Measurements from ENCODE around the gene FBRSL1. TPM values are rescaled to one million over a fixed set of nuclear protein-coding genes. Genes with fewer than 3 reads are reported as not detected.
A peak's percentile ranks its signal among the peaks of the same experiment; 100 is the strongest.

FBRSL1 gene
- total and polyA plus RNA-seq, 5 experiments from 2014 or later, result 0.38 to 101 (median 1.0) TPM

- Mint-ChIP-seq H3K9me3 (no peaks in the 10 kb centered on the region), H3K4me1 (peaks cover 8 to 40% (median 29%) of the 10 kb centered on the region in 4 donors), H3K27ac (peak overlapping the region in 2 of 10 donors; percentile 57 to 65), H3K27me3 (no peaks in the 10 kb centered on the region), H3K36me3 (peaks cover 7 to 20% (median 17%) of the 10 kb centered on the region in 3 donors), H3K4me3 (no peak overlapping the region)
- POLR2A ChIA-PET, result no interaction called here
- ATAC-seq, result no peak
- no peak for DNase-seq
Measured at GRCh38 chr12:132521200-132521580, 31.2 kb downstream of the FBRSL1 start.

GRCh38 chr12:132521712-132522292, 31.9 kb downstream of the FBRSL1 start:
- ATAC-seq (no peak), DNase-seq (no peak)
- H3K4me1 Mint-ChIP-seq, result peaks cover 8 to 40% (median 29%) of the 10 kb centered on the region in 4 donors
- H3K27me3 Mint-ChIP-seq, result no peaks in the 10 kb centered on the region
- H3K36me3 Mint-ChIP-seq, result peaks cover 7 to 18% (median 17%) of the 10 kb centered on the region in 3 donors
- no peak overlapping the region for H3K4me3 Mint-ChIP-seq
- POLR2A ChIA-PET, result interaction anchor here (2.4 kb wide), 1 partner anchor 107 kb away, joined by 15 read pairs; no protein-coding TSS in a partner anchor
- peak overlapping the region in 2 of 10 donors; percentile 57 to 71 for H3K27ac Mint-ChIP-seq
- no peaks in the 10 kb centered on the region for H3K9me3 Mint-ChIP-seq

- POLR2A ChIA-PET, result interaction anchor here (1.6 to 2.4 kb wide), 2 partner anchors 85 to 108 kb away, joined by 4 to 15 read pairs; no protein-coding TSS in a partner anchor
- Mint-ChIP-seq H3K4me3 (no peak overlapping the region), H3K9me3 (no peaks in the 10 kb centered on the region), H3K27me3 (no peaks in the 10 kb centered on the region), H3K4me1 (peaks cover 6 to 34% (median 25%) of the 10 kb centered on the region in 4 donors), H3K27ac (peak overlapping the region in 1 of 10 donors; percentile 53), H3K36me3 (peaks cover 7 to 14% (median 12%) of the 10 kb centered on the region in 3 donors)
- ATAC-seq (no peak), DNase-seq (no peak)
Measured at GRCh38 chr12:132522592-132523380, 32.8 kb downstream of the FBRSL1 start.

- ATAC-seq (peak; percentile 83 to 85), DNase-seq (peak; percentile 49 to 81 (median 72))
- Mint-ChIP-seq H3K27me3 (no peaks in the 10 kb centered on the region), H3K27ac (no peak overlapping the region), H3K4me1 (peaks cover 6 to 26% (median 17%) of the 10 kb centered on the region in 4 donors), H3K36me3 (peaks cover 0 to 5% (median 3%) of the 10 kb centered on the region in 3 donors), H3K4me3 (no peak overlapping the region), H3K9me3 (no peaks in the 10 kb centered on the region)
- POLR2A ChIA-PET, result interaction anchor here (0.6 to 2.4 kb wide), 4 partner anchors 9 to 108 kb away, joined by 3 to 15 read pairs (median 4); no protein-coding TSS in a partner anchor
Measured at GRCh38 chr12:132523576-132524331, 33.8 kb downstream of the FBRSL1 start.

- Mint-ChIP-seq H3K9me3 (no peaks in the 10 kb centered on the region), H3K27me3 (no peaks in the 10 kb centered on the region), H3K4me3 (no peak overlapping the region), H3K4me1 (peaks cover 6 to 21% (median 12%) of the 10 kb centered on the region in 4 donors), H3K27ac (no peak overlapping the region), H3K36me3 (no peaks in the 10 kb centered on the region)
- no peak for ATAC-seq
- DNase-seq, result no peak
- POLR2A ChIA-PET, result interaction anchor here (1.0 to 2.4 kb wide), 2 partner anchors 85 to 109 kb away, joined by 3 to 15 read pairs; no protein-coding TSS in a partner anchor
Measured at GRCh38 chr12:132524405-132524804, 34.5 kb downstream of the FBRSL1 start.

GRCh38 chr12:132525011-132525832, 35.3 kb downstream of the FBRSL1 start:
- H3K9me3 Mint-ChIP-seq, result no peaks in the 10 kb centered on the region
- POLR2A ChIA-PET, result no interaction called here
- DNase-seq, result no peak
- no peak overlapping the region for H3K4me3 Mint-ChIP-seq
- H3K27ac Mint-ChIP-seq, result no peak overlapping the region
- no peaks in the 10 kb centered on the region for H3K27me3 Mint-ChIP-seq
- H3K4me1 Mint-ChIP-seq, result peaks cover 11 to 24% (median 13%) of the 10 kb centered on the region in 4 donors
- peaks cover 0 to 2% (median 0%) of the 10 kb centered on the region in 3 donors for H3K36me3 Mint-ChIP-seq
- no peak for ATAC-seq

- H3K4me1 Mint-ChIP-seq, result peaks cover 11 to 19% (median 12%) of the 10 kb centered on the region in 4 donors
Measured at GRCh38 chr12:132525833-132526455, 36.0 kb downstream of the FBRSL1 start.

GRCh38 chr12:132527186-132527882, 37.4 kb downstream of the FBRSL1 start:
- Mint-ChIP-seq H3K4me3 (no peak overlapping the region), H3K27ac (no peak overlapping the region), H3K4me1 (peaks cover 8 to 14% (median 12%) of the 10 kb centered on the region in 4 donors), H3K36me3 (peaks cover 0 to 2% (median 0%) of the 10 kb centered on the region in 3 donors), H3K27me3 (no peaks in the 10 kb centered on the region), H3K9me3 (no peaks in the 10 kb centered on the region)
- ATAC-seq, result no peak
- no peak for DNase-seq
- POLR2A ChIA-PET, result interaction anchor here (0.6 kb wide), 1 partner anchor 87 kb away, joined by 3 read pairs; no protein-coding TSS in a partner anchor

More at GRCh38 chr12:132525833-132526455, 36.0 kb downstream of the FBRSL1 start:
- Mint-ChIP-seq H3K4me3 (no peak overlapping the region), H3K9me3 (no peaks in the 10 kb centered on the region), H3K36me3 (peaks cover 0 to 2% (median 0%) of the 10 kb centered on the region in 3 donors), H3K27ac (peak overlapping the region in 1 of 10 donors; percentile 24), H3K27me3 (no peaks in the 10 kb centered on the region)
- ATAC-seq, result no peak
- POLR2A ChIA-PET, result no interaction called here
- no peak for DNase-seq

- Mint-ChIP-seq H3K4me3 (no peak overlapping the region), H3K27me3 (no peaks in the 10 kb centered on the region), H3K27ac (no peak overlapping the region), H3K36me3 (peaks cover 0 to 2% (median 0%) of the 10 kb centered on the region in 3 donors), H3K4me1 (peaks cover 8 to 14% (median 11%) of the 10 kb centered on the region in 4 donors), H3K9me3 (no peaks in the 10 kb centered on the region)
- ATAC-seq (no peak), DNase-seq (no peak)
- POLR2A ChIA-PET, result no interaction called here
Measured at GRCh38 chr12:132527883-132528264, 37.9 kb downstream of the FBRSL1 start.

GRCh38 chr12:132528564-132529106, 38.7 kb downstream of the FBRSL1 start:
- Mint-ChIP-seq H3K27ac (no peak overlapping the region), H3K4me3 (no peak overlapping the region), H3K9me3 (no peaks in the 10 kb centered on the region), H3K27me3 (no peaks in the 10 kb centered on the region), H3K4me1 (peaks cover 7 to 11% (median 9%) of the 10 kb centered on the region in 4 donors), H3K36me3 (peaks cover 0 to 2% (median 0%) of the 10 kb centered on the region in 3 donors)
- POLR2A ChIA-PET, result no interaction called here
- no peak for ATAC-seq
- DNase-seq, result no peak

Measured in naive thymus-derived CD8-positive, alpha-beta T cell (primary cell).